Small intestine (tissue), 16 donors: ENCODE data around the gene EEF1A2. TPM values are rescaled to one million over a fixed set of nuclear protein-coding genes. Genes with fewer than 3 reads are reported as not detected.

ENCODE experiments used
- DNase-seq, 2 donors: peaks; one replicate each; pipeline versions ENCODE4 v3.0.0 to v3.0.0-alpha.2; 2013
- FAIRE-seq: peaks from 2 replicates; lab custom pipeline; 2012; peaks lifted over from hg19 to GRCh38; lab: Jason Lieb, UNC
- H3K27ac ChIP-seq, 3 donors: one replicate each; pipeline ENCODE4 v1.5.1; 2013; ENCODE audit warnings: low read length in 2 of 3, mild to moderate bottlenecking in 2 of 3, control low read depth in 1 of 3, inconsistent platforms in 1 of 3, low read depth in 1 of 3, moderate library complexity in 1 of 3
- H3K27me3 ChIP-seq, 3 donors: one replicate each; pipeline ENCODE4 v1.6.1; 2013; ENCODE audit warnings: low read length in 3 of 3, inconsistent platforms in 1 of 3; ENCODE audit not compliant: control insufficient read depth in 3 of 3, insufficient read depth in 3 of 3
- H3K36me3 ChIP-seq, 3 donors: one replicate each; pipeline ENCODE4 v1.6.1; 2013; ENCODE audit warnings: low read length in 3 of 3, inconsistent platforms in 1 of 3, low read depth in 1 of 3, mild to moderate bottlenecking in 1 of 3, moderate library complexity in 1 of 3; ENCODE audit not compliant: control insufficient read depth in 3 of 3, insufficient read depth in 2 of 3
- H3K4me1 ChIP-seq, 3 donors: one replicate each; pipeline ENCODE4 v1.6.1; 2013; ENCODE audit warnings: low read length in 2 of 3, inconsistent platforms in 1 of 3, low read depth in 1 of 3, mild to moderate bottlenecking in 1 of 3, moderate library complexity in 1 of 3; ENCODE audit not compliant: control insufficient read depth in 3 of 3, insufficient read depth in 2 of 3
- H3K4me3 ChIP-seq, 3 donors: one replicate each; pipeline ENCODE4 v1.5.1; 2013; ENCODE audit warnings: low read length in 3 of 3, control low read depth in 1 of 3, inconsistent platforms in 1 of 3, low read depth in 1 of 3, mild to moderate bottlenecking in 1 of 3, moderate library complexity in 1 of 3
- H3K9me3 ChIP-seq, 2 donors: one replicate each; pipeline ENCODE4 v1.6.1; 2013; ENCODE audit warnings: low read depth in 1 of 2, low read length in 1 of 2; ENCODE audit not compliant: control insufficient read depth in 2 of 2, insufficient read depth in 1 of 2
- WGBS, 3 donors: extraction: QIAGEN DNeasy Blood & Tissue Kit; methylation state at CpG; one replicate each; pipeline ENCODE4 v1.1.7; 2013; 5-methylcytosine and 5-hydroxymethylcytosine counted together
- long read RNA-seq, 10 donors: transcript quantifications; one replicate each; lab custom pipeline, GENCODE V29; 2026
- polyA plus RNA-seq, 4 donors: library from polyadenylated mRNA; stranded (reverse) in 3 of 4; unstranded in 1 of 4; fragments of 200-250 nt in 3 of 4; fragments of 120-200 nt in 1 of 4; gene quantifications; one replicate each; pipeline versions ENCODE4 v1.2.1 to v1.2.3, GENCODE V29; 2013
- donor health status: healthy with polysubstance abuse.
- donor health status: control.
- donor health status: control.
- donor health status: Bipolar disorder and iron deficiency.
- donor health status: healthy.

EEF1A2 gene
- polyA plus RNA-seq, result 10 to 100 TPM in 2 of 4 donors, 1 to 10 TPM in 2; 3.1 to 18.6 (median 9.7) TPM
- long read RNA-seq, donor 1, partial matches to known transcripts, result 959 of 990 reads
- long read RNA-seq, donor 1, other reads (novel, unspliced or antisense), result 28 of 990 reads
- long read RNA-seq, donor 2, result 0 reads
- long read RNA-seq, donor 3, transcript EEF1A2-201 (8 exons, 2,014 nt), result major isoform, 5 of 5 reads
- long read RNA-seq, donor 3, partial matches to known transcripts, result 0 of 5 reads
- long read RNA-seq, donor 3, other reads (novel, unspliced or antisense), result 0 of 5 reads
- long read RNA-seq, donor 4, result 0 reads
- long read RNA-seq, donor 5, partial matches to known transcripts, result 0 of 1 reads
- long read RNA-seq, donor 5, other reads (novel, unspliced or antisense), result 0 of 1 reads
- long read RNA-seq, donor 6, partial matches to known transcripts, result 0 of 2 reads
- long read RNA-seq, donor 6, other reads (novel, unspliced or antisense), result 0 of 2 reads
- long read RNA-seq, donor 7, transcript EEF1A2-204 (2 exons, 509 nt), result minor isoform, 10 of 3,393 reads
- long read RNA-seq, donor 7, transcript EEF1A2-201 (8 exons, 2,014 nt), result major isoform, 292 of 3,393 reads
- long read RNA-seq, donor 7, partial matches to known transcripts, result 2,937 of 3,393 reads
- long read RNA-seq, donor 7, other reads (novel, unspliced or antisense), result 153 of 3,393 reads
- long read RNA-seq, donor 8, transcript EEF1A2-201 (8 exons, 2,014 nt), result major isoform, 7 of 14 reads
- long read RNA-seq, donor 8, partial matches to known transcripts, result 7 of 14 reads
- long read RNA-seq, donor 8, other reads (novel, unspliced or antisense), result 0 of 14 reads
- long read RNA-seq, donor 9, partial matches to known transcripts, result 0 of 1 reads
- long read RNA-seq, donor 9, other reads (novel, unspliced or antisense), result 0 of 1 reads
- long read RNA-seq, donor 10, transcript EEF1A2-201 (8 exons, 2,014 nt), result major isoform, 14 of 831 reads
- long read RNA-seq, donor 10, partial matches to known transcripts, result 787 of 831 reads
- long read RNA-seq, donor 10, other reads (novel, unspliced or antisense), result 30 of 831 reads

DNA sequence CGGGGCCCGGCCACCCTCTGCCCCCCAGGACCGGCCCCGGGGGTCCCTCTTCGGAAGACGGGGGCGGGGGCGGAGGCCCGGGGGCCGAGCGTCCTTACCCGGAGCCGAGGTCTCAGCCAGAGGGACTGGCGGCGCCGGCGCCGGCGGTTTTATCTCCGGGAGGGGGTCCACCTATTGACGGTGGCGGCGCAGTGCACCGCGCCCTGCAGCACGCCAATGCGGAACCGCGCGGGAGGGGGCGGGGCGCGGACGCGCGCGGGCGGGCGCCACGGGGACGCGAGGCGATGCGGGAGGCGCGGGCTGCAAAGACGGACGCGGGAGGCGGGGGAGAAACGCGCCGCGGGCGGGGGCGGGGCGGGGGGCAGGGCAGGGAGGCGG is at the start of gene EEF1A2:
Gene EEF1A2, minus strand, starts transcription at position 124 of the 378 bp plus-strand sequence. CDS start 1,320 bp downstream, outside the sequence.
- no peaks in the 10 kb centered on the region for H3K36me3 ChIP-seq
- DNase-seq (no peak), FAIRE-seq (no peak)
- H3K9me3 ChIP-seq, result no peaks in the 10 kb centered on the region
- 1 to 4% (median 2%) methylated on average over 17 to 58 of the region's 58 CpGs for WGBS, 3 donors
- peaks cover 0 to 9% (median 0%) of the 10 kb centered on the region in 3 donors for H3K4me1 ChIP-seq
- peak within 1 kb of the TSS in 1 of 3 donors; percentile 50 for H3K4me3 ChIP-seq
- H3K27ac ChIP-seq, result no peak within 1 kb of the TSS
- H3K27me3 ChIP-seq, result peaks cover 7 to 74% (median 13%) of the 10 kb centered on the region in 3 donors

DNA sequence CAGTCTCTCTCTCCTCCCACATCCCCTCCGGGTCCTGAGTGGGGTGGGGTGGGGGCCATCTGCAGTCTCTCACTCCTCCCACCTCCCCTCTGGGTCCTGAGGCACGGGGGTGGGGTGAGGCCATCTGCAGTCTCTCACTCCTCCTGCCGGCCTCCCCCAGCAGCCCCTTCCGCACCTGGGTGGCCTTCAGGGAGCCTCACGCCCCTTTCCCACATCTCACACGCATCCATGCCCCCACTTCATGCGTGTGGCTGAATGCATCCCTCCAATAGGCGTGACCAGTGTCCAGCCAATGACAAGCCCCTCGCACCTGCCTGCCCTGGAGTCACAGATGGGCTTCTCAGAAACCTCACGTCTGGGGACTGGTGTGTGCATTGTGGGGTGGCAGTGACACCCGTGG is 49.7 kb upstream of the EEF1A2 start:
- Histone ChIP-seq H3K27me3 (peaks cover 5 to 47% (median 8%) of the 10 kb centered on the region in 3 donors), H3K9me3 (peaks cover 0 to 4% of the 10 kb centered on the region in 2 donors), H3K36me3 (no peaks in the 10 kb centered on the region), H3K27ac (no peak overlapping the region), H3K4me3 (no peak overlapping the region), H3K4me1 (peaks cover 0 to 25% (median 0%) of the 10 kb centered on the region in 3 donors)
- DNase-seq (no peak), FAIRE-seq (no peak)
- 32 to 47% (median 45%) methylated on average over 10 to 11 of the region's 11 CpGs for WGBS, 3 donors

- peaks cover 0 to 25% (median 0%) of the 10 kb centered on the region in 3 donors for H3K4me1 ChIP-seq
- no peak for FAIRE-seq
- no peak for DNase-seq
- H3K4me3 ChIP-seq, result no peak within 1 kb of the TSS
- H3K27ac ChIP-seq, result no peak within 1 kb of the TSS
- H3K27me3 ChIP-seq, result peaks cover 5 to 47% (median 8%) of the 10 kb centered on the region in 3 donors
- H3K36me3 ChIP-seq, result no peaks in the 10 kb centered on the region
- H3K9me3 ChIP-seq, result no peaks in the 10 kb centered on the region
- WGBS, 3 donors, result 45 to 53% (median 47%) methylated on average over 31 to 35 of the region's 35 CpGs
Measured at GRCh38 chr20:63547725-63548480, 49.0 kb upstream of the EEF1A2 start, which contains the start of gene SRMS. Gene SRMS (minus strand): TSS chr20:63547749. CDS start chr20:63547463, 286 bp downstream.

GRCh38 chr20:63546956-63547724 is 48.3 kb upstream of the EEF1A2 start:
- Histone ChIP-seq H3K27me3 (peaks cover 5 to 47% (median 8%) of the 10 kb centered on the region in 3 donors), H3K36me3 (no peaks in the 10 kb centered on the region), H3K27ac (no peak overlapping the region), H3K4me3 (no peak overlapping the region), H3K9me3 (no peaks in the 10 kb centered on the region), H3K4me1 (peaks cover 0 to 25% (median 0%) of the 10 kb centered on the region in 3 donors)
- 53 to 62% (median 58%) methylated on average over 38 to 58 of the region's 58 CpGs for WGBS, 3 donors
- DNase-seq (no peak), FAIRE-seq (no peak)

DNA sequence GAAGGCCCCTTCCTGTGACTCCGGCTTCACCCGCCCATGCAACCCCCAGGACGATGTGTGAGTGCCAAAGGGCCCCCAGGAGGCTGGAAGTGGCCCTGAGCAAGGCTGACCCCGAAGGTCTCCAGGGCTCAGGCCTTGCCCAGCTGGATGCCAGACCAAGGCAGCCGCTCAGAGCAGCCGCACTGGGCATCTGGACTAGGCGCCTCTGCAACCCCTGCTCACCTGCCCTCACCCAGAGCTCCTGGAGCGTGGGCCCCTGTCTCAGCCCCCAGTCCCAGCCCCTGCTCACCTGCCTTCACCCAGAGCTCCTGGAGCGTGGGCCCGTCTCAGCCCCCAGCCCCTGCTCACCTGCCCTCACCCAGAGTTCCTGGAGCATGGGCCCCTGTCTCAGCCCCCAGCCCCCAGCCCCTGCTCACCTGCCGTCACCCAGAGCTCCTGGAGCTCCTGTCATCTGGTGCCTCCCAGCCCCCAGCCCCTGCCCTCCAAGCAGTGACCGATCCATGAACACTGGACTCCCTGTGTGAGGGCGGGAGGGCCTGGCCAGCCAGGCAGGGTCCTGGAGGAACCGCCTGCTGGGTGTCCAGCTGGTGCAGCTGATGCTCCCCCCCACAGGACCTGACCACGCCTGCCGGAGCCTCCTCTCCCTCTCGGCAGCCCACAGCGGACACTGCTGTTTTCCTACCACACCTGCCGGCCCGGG is 47.5 kb upstream of the EEF1A2 start:
- Histone ChIP-seq H3K27ac (no peak overlapping the region), H3K4me3 (no peak overlapping the region), H3K9me3 (no peaks in the 10 kb centered on the region), H3K27me3 (peaks cover 5 to 47% (median 8%) of the 10 kb centered on the region in 3 donors), H3K4me1 (peaks cover 0 to 25% (median 0%) of the 10 kb centered on the region in 3 donors), H3K36me3 (no peaks in the 10 kb centered on the region)
- WGBS, 3 donors, result 35 to 70% (median 49%) methylated on average over 17 to 20 of the region's 20 CpGs
- DNase-seq (no peak), FAIRE-seq (no peak)

DNA sequence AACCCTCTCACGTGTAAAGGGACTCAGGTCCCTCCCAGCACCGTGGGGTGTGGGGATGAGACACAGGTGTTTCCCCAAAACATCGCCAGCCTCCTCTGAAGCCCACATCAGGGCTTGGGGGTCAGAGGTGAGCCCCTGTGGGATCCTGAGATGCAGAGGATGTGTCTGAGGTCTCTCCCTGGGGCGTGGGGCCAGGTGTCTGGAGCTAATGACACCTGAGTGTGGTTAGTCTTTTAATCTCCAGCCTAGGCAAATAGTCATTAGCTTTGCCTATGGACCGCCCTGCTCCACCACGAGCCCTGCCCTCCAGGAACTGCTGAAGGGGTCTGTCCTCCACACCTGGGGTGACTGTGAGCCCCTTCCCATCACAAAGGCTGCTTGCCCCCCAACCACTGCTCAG is 46.9 kb upstream of the EEF1A2 start:
- Histone ChIP-seq H3K27me3 (peaks cover 5 to 44% (median 8%) of the 10 kb centered on the region in 3 donors), H3K27ac (peak overlapping the region in 1 of 3 donors; percentile 69), H3K9me3 (no peaks in the 10 kb centered on the region), H3K4me3 (no peak overlapping the region), H3K36me3 (no peaks in the 10 kb centered on the region), H3K4me1 (peaks cover 0 to 25% (median 0%) of the 10 kb centered on the region in 3 donors)
- FAIRE-seq (no peak), DNase-seq (peak in 1 of 2 donors; percentile 51)
- WGBS, 3 donors, result 12 to 43% (median 17%) methylated on average over 6 of the region's 6 CpGs
